IMR-90 (cell line): Measurements from ENCODE around the gene PIGM. TPM values are rescaled to one million over a fixed set of nuclear protein-coding genes. Genes with fewer than 3 reads are reported as not detected.

Experiments used
- ATAC-seq: fragments of 200-7000 bp; cut with Tn5 transposase; 2 replicates; pipeline ENCODE4 v1.9.1; 2020; ENCODE audit warnings: low read depth, mild to moderate bottlenecking, moderate library complexity
- BruUV-seq: library from RNA; stranded (reverse); fragments of 400-500 nt; replicated peaks from 2 replicates; lab custom pipeline; 2021; lab: Mats Ljungman, UMichigan
- CTCF ChIA-PET: fragments of 300-600 bp; formaldehyde crosslinking; extraction: SDS; loops from one replicate; lab custom pipeline; 2021; ENCODE audit warnings: antibody characterized with exemption; lab: Yijun Ruan, JAX
- POLR2A ChIA-PET: fragments of 300-600 bp; sonication (Branson Sonifier 250); formaldehyde crosslinking; loops from one replicate; lab custom pipeline; 2022; ENCODE audit warnings: antibody characterized with exemption; ENCODE audit not compliant: unreplicated experiment; lab: Charles Lee
- DNase-seq: peaks from one replicate; pipeline ENCODE4 v3.0.0; 2013
- H2AFZ ChIP-seq: replicated peaks from 2 replicates; pipeline ENCODE3; 2013; ENCODE audit warnings: low read length, mild to moderate bottlenecking; ENCODE audit not compliant: poor library complexity
- H2AK5ac ChIP-seq: 2 replicates; pipeline ENCODE4 v1.6.1; 2013; ENCODE audit warnings: low read depth, low read length, inconsistent platforms
- H2AK9ac ChIP-seq: replicated peaks from 2 replicates; pipeline ENCODE3; 2013; ENCODE audit warnings: mild to moderate bottlenecking, low read depth, low read length, moderate library complexity; ENCODE audit not compliant: poor library complexity
- H2BK120ac ChIP-seq: 2 replicates; pipeline ENCODE4 v1.6.1; 2013; ENCODE audit warnings: low read depth, low read length, inconsistent platforms
- H2BK15ac ChIP-seq: 3 replicates; pipeline ENCODE4 v1.6.1; 2013; ENCODE audit warnings: low read depth, low read length, inconsistent platforms
- H2BK20ac ChIP-seq: 2 replicates; pipeline ENCODE4 v1.6.1; 2013; ENCODE audit warnings: low read depth, mild to moderate bottlenecking, inconsistent platforms, low read length, moderate library complexity
- H2BK5ac ChIP-seq: 2 replicates; pipeline ENCODE4 v1.6.1; 2013; ENCODE audit warnings: mild to moderate bottlenecking, low read depth, low read length, inconsistent platforms; ENCODE audit not compliant: poor library complexity, severe bottlenecking
- H3K14ac ChIP-seq: replicated peaks from 2 replicates; pipeline ENCODE4 v1.6.1; 2013; ENCODE audit warnings: low read depth, low read length, inconsistent platforms
- H3K18ac ChIP-seq: 2 replicates; pipeline ENCODE4 v1.6.1; 2013; ENCODE audit warnings: low read depth, low read length, control low read depth
- H3K23ac ChIP-seq: 2 replicates; pipeline ENCODE4 v1.6.1; 2013; ENCODE audit warnings: low read depth, low read length, inconsistent platforms
- H3K27ac ChIP-seq: 2 replicates; pipeline ENCODE4 v1.5.1; 2013; ENCODE audit warnings: mild to moderate bottlenecking, control low read depth, low read length; ENCODE audit not compliant: insufficient read depth
- H3K27me3 ChIP-seq: 2 replicates; pipeline ENCODE4 v1.6.1; 2013; ENCODE audit warnings: low read length; ENCODE audit not compliant: control insufficient read depth, insufficient read depth
- H3K36me3 ChIP-seq: 2 replicates; pipeline ENCODE4 v1.6.1; 2013; ENCODE audit warnings: low read length, mixed read lengths; ENCODE audit not compliant: control insufficient read depth, insufficient read depth
- H3K4ac ChIP-seq: 2 replicates; pipeline ENCODE4 v1.6.1; 2013; ENCODE audit warnings: low read depth, low read length, inconsistent platforms
- H3K4me1 ChIP-seq: 2 replicates; pipeline ENCODE4 v1.6.1; 2013; ENCODE audit warnings: low read length, mixed read lengths; ENCODE audit not compliant: control insufficient read depth, insufficient read depth
- H3K4me2 ChIP-seq: 2 replicates; pipeline ENCODE4 v1.6.1; 2013; ENCODE audit warnings: low read depth, mild to moderate bottlenecking, control low read depth, low read length, moderate library complexity
- H3K4me3 ChIP-seq: 2 replicates; pipeline ENCODE4 v1.5.1; 2013; ENCODE audit warnings: low read depth, mild to moderate bottlenecking, control low read depth, low read length, moderate library complexity; ENCODE audit not compliant: insufficient read depth
- H3K56ac ChIP-seq: 2 replicates; pipeline ENCODE4 v1.6.1; 2013; ENCODE audit warnings: low read length, inconsistent platforms; ENCODE audit not compliant: insufficient read depth; ENCODE audit errors: extremely low read depth
- H3K79me1 ChIP-seq, 2 experiments: 2 replicates each; pipeline ENCODE4 v1.6.1; 2013; ENCODE audit warnings: low read length in 2 of 2, inconsistent platforms in 1 of 2, low read depth in 1 of 2
- H3K9ac ChIP-seq: 2 replicates; pipeline ENCODE4 v1.6.1; 2013; ENCODE audit warnings: low read depth, low read length, control low read depth
- H3K9me1 ChIP-seq: 2 replicates; pipeline ENCODE4 v1.6.1; 2013; ENCODE audit warnings: low read length, inconsistent platforms; ENCODE audit not compliant: insufficient read depth
- H3K9me3 ChIP-seq: 2 replicates; pipeline ENCODE4 v1.6.1; 2013; ENCODE audit warnings: low read length; ENCODE audit not compliant: control insufficient read depth, insufficient read depth
- H4K20me1 ChIP-seq: 2 replicates; pipeline ENCODE4 v1.6.1; 2013; ENCODE audit warnings: low read length, inconsistent platforms; ENCODE audit not compliant: insufficient read depth
- H4K5ac ChIP-seq: 2 replicates; pipeline ENCODE4 v1.6.1; 2013; ENCODE audit warnings: mild to moderate bottlenecking, low read depth, low read length, control low read depth
- H4K8ac ChIP-seq, 2 experiments: 2 replicates each; pipeline ENCODE4 v1.6.1; 2013; ENCODE audit warnings: low read depth in 2 of 2, low read length in 2 of 2, control low read depth in 1 of 2, inconsistent platforms in 1 of 2
- H4K91ac ChIP-seq: 2 replicates; pipeline ENCODE4 v1.6.1; 2013; ENCODE audit warnings: low read depth, low read length, inconsistent platforms; ENCODE audit not compliant: insufficient read depth
- CEBPB ChIP-seq: IDR thresholded peaks from 2 replicates; pipeline ENCODE4 v1.6.1; 2012; ENCODE audit warnings: low read depth, low read length, improper control_type of control experiment
- CHD1 ChIP-seq: IDR thresholded peaks from 2 replicates; pipeline ENCODE4 v1.6.1; 2012; ENCODE audit warnings: low read depth, low read length, improper control_type of control experiment
- FOS ChIP-seq: fragments of 150-350 bp; IDR thresholded peaks from 2 replicates; pipeline ENCODE4 v1.6.1; 2016; ENCODE audit warnings: low read depth, low read length
- MAZ ChIP-seq: IDR thresholded peaks from 2 replicates; pipeline ENCODE4 v1.6.1; 2012; ENCODE audit warnings: low read depth, mild to moderate bottlenecking, low read length, improper control_type of control experiment, moderate library complexity, borderline replicate concordance
- MXI1 ChIP-seq: IDR thresholded peaks from 2 replicates; pipeline ENCODE4 v1.6.1; 2012; ENCODE audit warnings: low read depth, mild to moderate bottlenecking, low read length, moderate library complexity, borderline replicate concordance
- RAD21 ChIP-seq: IDR thresholded peaks from 2 replicates; pipeline ENCODE4 v1.6.1; 2012; ENCODE audit warnings: low read length, improper control_type of control experiment
- RFX5 ChIP-seq: IDR thresholded peaks from 2 replicates; pipeline ENCODE4 v1.8.0; 2012; ENCODE audit warnings: low read depth, mild to moderate bottlenecking, low read length, moderate library complexity
- WGBS, 2 experiments: methylation state at CpG; one replicate each; pipeline versions ENCODE4 v1.1.5 to v1.1.7; 2013; ENCODE audit warnings: missing lambda C conversion rate in 2 of 2; ENCODE audit not compliant: insufficient read length in 1 of 2; ENCODE audit errors: extremely low coverage in 2 of 2; 5-methylcytosine and 5-hydroxymethylcytosine counted together
- dilution Hi-C: fragments of 300-500 bp; cut with HindIII; formaldehyde crosslinking; loops from one replicate; pipeline ENCODE4 v1.14.3; 2018; ENCODE audit warnings: low sequenced_read_pairs; ENCODE audit not compliant: unreplicated experiment
- in situ Hi-C: fragments of 300-500 bp; cut with MboI; formaldehyde crosslinking; loops from 3 replicates; pipeline ENCODE4 v1.14.3; 2019; ENCODE audit warnings: low sequenced_read_pairs, inconsistent platforms, mixed read lengths
- intact Hi-C: fragments of 100-400 bp; cut with micrococcal nuclease; formaldehyde crosslinking; loops from 2 replicates; pipeline ENCODE4 v1.10.0; 2022
- polyA plus RNA-seq, 3 experiments: library from polyadenylated mRNA; depleted of rRNA; stranded (reverse); fragments of >200 nt; gene quantifications; 2 replicates each; pipeline ENCODE4 v1.2.3, GENCODE V29; 2012; ENCODE audit warnings: low replicate concordance in 1 of 3
- total RNA-seq: library from RNA; depleted of rRNA; stranded (reverse); fragments of >200 nt; gene quantifications from 2 replicates; pipeline ENCODE4 v1.2.3, GENCODE V29; 2012

PIGM gene
- total and polyA plus RNA-seq, 2 of the 4 experiments (the other 2 are of a cell fraction) = 2.9 TPM

- no peak for DNase-seq
- intact Hi-C loops = no loop called here
- Histone ChIP-seq H3K23ac (no peak overlapping the region), H2BK5ac (no peak overlapping the region), H4K20me1 (no peaks in the 10 kb centered on the region), H3K27me3 (peaks cover 76% of the 10 kb centered on the region), H3K9me3 (no peaks in the 10 kb centered on the region), H3K9ac (no peak overlapping the region), H2BK20ac (no peak overlapping the region), H3K18ac (no peak overlapping the region), H3K9me1 (no peaks in the 10 kb centered on the region), H2BK15ac (no peak overlapping the region), H2AK9ac (no peak overlapping the region), H3K4ac (no peak overlapping the region), H3K14ac (no peak overlapping the region), H3K79me1 (no peaks in the 10 kb centered on the region), H3K4me1 (no peaks in the 10 kb centered on the region), H3K27ac (no peak overlapping the region), H3K36me3 (no peaks in the 10 kb centered on the region), H3K56ac (no peak overlapping the region), H4K91ac (no peak overlapping the region), H2AFZ (no peak overlapping the region), H4K8ac (no peak overlapping the region), H4K5ac (no peak overlapping the region), H3K4me2 (no peak overlapping the region), H2AK5ac (no peak overlapping the region), H3K4me3 (no peak overlapping the region), H2BK120ac (no peak overlapping the region)
- ATAC-seq = no peak
- ChIA-PET POLR2A (no interaction called here), CTCF (no interaction called here)
- dilution Hi-C loops = no loop called here
- in situ Hi-C loops = no loop called here
- WGBS, 2 experiments = 52% methylated on average over 2 of the region's 5 CpGs; no CpG with 5 or more reads in 1 of the 2 experiments
- no peak for TF ChIP-seq MXI1
- no peak for TF ChIP-seq CEBPB
- TF ChIP-seq CHD1 = no peak
- TF ChIP-seq FOS = no peak
- no peak for TF ChIP-seq RAD21
- no peak for TF ChIP-seq MAZ
- TF ChIP-seq RFX5 = no peak
- no TSS peak for BruUV-seq
These were observed 36.4 kb upstream of the PIGM start for GRCh38 chr1:160068225-160068624.
